Fibroblast of upper back skin (primary cell): ENCODE measurements around the gene JUND.

ENCODE experiments used
- DNase-seq: peaks from one replicate; pipeline ENCODE4 v3.0.0-alpha.2; 2013

Gene JUND

GRCh38 chr19:18289471-18290301 lies 8.3 kb upstream of the JUND start:
- DNase-seq: no peak

GRCh38 chr19:18287836-18288772 lies 6.7 kb upstream of the JUND start:
- peak; percentile 43 for DNase-seq

DNA sequence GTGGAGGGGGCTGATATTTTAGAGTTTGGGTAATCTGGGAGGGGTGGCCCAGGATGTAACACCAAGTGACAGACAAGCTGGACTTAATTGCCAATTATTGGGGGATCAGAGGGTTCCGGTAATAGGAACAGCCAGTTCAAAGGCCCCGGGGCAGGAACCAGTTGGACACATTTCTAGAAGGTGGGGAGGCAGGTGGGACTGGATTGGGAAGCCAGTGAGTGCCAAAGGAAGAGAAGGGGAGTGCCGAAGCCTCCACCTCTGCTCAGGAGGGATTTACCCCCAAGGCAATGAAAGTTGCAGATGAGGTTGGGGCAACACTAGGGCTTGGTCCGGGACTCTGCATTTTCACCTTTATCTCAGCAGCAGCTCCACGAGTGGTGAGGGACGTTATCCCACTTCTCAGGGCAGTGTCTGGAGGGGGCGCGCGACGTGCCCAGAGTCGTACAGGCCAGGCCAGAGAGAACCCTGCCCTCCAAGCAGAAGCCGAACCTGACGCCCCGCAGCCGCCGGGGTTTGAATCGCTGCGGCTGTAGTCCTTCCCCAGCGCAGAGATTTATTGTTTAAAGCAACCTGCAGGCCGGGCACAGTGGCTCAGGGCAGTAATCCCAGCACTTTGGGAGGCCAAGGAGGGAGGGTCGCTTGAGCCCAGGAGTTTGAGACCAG lies 5.7 kb upstream of the JUND start:
- no peak for DNase-seq

DNA sequence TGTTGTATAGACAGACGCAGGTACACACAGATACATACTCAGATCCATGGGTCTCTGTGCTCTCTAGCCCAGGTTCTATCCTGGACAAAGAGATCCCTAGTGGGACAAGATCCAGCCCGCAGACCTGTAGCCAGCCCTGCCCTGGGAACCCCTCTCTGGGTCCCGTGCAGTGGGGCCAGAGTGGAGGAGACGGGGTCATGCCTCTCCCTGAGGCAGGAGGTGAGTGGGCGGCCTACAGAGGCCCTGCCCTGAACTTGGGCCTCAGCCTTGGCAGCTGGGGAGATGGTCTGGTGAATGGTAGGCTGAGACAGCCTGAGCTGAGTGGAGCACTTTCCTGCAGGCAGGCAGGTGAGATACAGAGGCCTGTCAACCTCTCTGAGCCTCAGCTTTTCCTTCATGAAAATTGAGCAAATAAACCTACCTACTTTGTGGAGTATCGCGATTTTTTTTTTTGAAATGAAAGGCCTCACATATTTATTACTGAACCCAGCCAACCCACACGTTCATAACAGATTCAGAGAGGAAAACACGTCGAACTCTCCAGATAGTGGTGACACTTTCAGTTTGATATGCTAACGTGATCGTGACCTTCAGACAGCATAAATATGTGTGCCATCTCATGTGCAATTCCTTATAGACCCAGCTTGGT lies 3.4 kb upstream of the JUND start:
- no peak for DNase-seq

DNA sequence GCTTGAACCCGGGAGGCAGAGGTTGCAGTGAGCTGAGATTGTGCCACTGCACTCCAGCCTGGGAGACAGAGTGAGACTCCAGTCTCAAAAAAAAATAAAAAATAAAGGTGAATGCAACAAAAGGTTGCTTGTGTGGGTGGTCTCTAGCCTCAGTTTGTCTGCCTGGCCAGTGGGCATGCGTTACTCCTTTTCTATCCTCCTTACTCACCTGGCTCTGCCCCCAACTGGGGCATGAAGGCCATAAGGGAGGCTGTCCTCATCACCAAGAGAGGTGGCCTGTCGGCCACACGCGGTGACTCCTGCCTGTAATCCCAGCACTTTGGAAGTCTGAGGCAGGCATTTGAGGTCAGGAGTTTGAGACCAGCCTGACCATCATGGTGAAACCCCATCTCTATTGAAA lies 1.9 kb upstream of the JUND start:
- no peak for DNase-seq

- DNase-seq: no peak
Observed at GRCh38 chr19:18282788-18283141, 1.3 kb upstream of the JUND start.

DNA sequence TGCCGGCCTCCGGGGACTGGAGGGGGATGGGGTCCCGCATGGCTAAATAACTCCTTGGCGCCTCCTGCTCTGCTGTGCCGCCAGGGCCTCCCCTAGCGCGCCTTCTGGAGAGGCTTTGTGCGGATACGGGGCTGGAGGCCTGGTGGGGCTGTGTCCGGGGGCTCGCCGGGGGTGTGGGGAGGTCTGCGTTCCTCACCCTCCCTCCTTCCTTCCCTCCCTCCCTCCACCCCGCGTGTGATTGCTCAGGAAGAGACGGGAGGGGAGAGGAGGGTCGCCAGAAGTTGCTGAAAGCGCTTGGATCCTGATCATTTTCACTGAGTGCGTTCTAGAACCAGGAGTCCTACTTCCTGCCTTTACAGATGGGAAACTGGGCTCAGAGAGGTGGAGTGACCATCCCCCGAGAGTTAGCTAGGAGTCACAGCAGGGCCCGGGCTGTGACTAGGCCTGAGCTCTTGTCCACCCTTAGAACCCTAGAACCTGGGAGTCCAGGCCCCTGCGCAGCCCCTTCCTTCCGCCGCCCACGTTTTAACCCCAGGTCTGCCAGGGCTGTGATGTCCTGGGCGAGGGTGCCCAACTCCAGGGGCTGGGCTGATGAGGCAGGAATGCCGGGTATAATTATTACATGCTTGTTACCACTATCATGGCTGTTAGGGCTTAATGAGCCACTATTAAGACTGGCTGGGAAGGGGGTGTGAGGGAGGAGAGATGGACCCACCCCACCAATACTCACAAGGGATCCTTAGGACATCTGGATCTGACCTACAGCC lies 782 bp upstream of the JUND start:
- DNase-seq: no peak

DNA sequence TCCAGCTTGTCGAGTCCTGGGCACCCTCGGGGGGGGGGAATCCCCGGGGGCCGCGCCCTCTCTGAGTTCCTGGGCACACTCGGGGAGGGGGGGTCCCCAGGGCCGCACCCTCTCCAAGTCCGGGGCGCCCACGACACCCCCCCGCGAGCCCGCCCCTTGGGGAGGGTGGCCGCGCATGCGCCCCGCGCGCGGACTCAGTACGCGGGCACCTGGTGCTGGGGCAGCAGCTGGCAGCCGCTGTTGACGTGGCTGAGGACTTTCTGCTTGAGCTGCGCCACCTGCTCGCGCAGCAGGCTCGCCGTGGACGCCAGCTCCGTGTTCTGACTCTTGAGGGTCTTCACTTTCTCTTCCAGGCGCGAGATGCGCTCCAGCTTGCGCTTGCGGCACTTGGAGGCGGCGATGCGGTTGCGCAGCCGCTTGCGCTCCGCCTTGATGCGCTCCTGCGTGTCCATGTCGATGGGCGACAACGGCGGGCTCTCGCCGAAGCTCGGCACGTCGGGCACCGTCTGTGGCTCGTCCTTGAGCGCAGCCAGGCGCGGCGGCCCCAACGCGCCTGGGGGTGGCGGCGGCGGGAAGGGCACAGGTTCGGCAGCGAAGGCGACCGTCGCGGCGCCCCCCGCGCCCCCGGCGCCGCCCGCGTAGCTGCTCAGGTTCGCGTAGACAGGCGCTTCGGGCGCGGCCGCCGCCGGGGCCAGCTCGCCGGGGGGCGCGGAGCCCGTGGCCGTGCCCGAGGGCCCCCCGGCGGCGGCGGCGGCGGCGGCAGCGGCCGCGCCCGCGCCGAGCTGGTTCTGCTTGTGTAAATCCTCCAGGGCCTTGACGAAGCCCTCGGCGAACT lies 958 bp downstream of the JUND start:
- peak; percentile 61 for DNase-seq

DNA sequence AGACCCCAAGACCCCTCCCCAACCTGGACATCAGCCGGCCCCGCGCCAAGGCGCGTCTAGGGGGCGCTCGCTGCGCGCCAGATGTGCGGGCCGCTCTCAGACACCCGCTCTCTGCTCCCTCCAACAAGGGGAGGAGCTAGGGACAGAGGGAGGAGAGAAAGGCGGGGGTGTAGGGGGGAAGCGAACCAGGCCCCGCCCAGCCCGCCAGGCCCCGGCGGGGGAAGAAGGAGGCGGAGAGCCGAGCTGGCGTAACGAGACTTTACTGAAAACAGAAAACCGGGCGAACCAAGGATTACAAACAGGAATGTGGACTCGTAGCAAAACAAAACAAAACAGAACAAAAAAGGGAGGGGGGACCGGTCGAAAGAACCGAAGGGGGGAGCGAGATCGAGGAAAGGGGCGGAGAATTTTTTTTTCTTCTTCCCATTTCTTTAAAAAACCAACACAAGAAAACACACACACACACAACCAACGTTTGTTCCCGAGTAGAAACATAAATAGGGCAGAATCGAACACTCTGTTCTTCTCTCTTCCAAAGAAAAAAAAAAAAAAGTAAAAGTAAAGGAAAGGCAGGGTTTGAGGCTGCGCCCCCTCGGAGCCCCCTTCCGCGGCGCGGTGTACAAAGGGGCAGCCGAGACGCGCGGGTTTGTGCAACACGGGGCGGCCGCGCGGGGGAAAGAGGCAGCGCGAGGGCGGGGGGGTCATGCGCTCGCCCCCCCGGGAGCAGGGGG lies 1.7 kb downstream of the JUND start:
- peak; percentile 95 for DNase-seq

DNA sequence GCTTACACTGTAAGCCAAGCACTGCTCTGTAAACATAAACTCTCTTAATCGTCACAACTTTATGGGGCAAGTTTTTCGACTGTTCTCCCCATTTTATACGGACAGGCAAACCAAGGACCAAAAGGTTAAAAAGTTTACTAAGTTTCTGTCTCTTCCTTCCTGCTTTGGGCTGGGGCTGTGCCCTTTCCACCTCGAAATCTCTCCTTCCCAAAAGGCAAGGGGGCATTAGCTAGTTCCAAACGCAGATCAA lies 2.2 kb downstream of the JUND start:
- DNase-seq: no peak

GRCh38 chr19:18278521-18279265 lies 2.7 kb downstream of the JUND start:
- no peak for DNase-seq

DNA sequence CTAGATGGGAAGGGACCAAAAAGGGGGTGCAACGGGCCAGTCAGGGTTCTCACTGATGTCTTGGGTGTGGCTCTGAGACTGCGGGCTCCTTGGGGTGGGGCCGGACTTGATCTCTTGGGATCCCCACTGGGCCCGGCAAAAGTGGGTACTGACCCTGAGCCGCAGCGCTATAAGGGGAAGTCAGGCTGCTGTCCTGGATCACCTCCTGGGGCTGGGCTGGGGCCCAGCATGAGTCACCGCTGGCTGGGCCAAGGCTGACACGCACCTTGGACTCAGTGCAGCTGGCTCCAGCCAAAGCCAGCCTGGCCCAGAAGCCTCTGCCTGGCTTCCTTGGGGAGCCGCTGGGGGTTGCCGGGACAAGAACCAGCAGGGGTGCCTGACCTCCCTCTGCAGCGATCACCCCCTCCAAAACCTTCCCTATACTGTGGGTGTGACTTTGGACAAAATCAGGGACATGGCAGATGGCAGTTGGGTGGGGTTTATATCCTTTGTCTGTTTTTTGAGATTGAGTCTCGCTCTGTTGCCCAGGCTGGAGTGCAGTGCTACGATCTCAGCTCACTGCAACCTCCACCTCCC lies 6.6 kb downstream of the JUND start:
- DNase-seq: peak; percentile 77

DNA sequence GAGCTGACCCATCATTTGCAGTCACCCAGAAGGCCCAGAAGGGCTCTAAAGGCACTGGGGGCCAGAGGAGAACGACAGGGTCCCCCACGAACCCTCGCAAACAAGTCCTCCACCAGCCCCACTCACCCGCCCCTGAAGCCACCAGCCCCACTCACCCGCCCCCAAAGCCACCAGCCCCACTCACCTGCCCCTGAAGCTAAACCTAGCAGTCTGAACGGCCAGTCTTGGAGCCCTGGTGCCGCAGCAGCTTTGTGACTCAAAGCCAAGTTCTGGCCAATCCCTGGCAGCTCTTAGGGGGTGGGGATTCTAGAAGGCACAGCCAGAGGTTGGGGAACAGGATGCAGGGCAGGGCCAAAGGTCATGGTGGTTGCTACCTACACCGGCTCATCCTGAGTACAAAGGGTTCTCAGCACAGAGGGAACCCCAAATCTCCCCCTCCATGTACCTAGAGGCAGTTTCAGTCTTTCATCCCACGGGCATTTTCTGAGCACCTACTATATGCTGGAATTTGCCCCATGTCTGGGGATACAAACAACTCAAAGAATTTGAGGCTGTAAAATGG lies 7.1 kb downstream of the JUND start, which contains the start of gene IQCN:
IQCN (minus strand) TSS at position 234 of the 562 bp plus-strand sequence. CDS start 4,974 bp downstream, outside the sequence.
- no peak for DNase-seq

GRCh38 chr19:18273561-18274218 lies 7.7 kb downstream of the JUND start:
- DNase-seq: no peak

GRCh38 chr19:18271433-18271841 lies 10.0 kb downstream of the JUND start:
- no peak for DNase-seq

DNA sequence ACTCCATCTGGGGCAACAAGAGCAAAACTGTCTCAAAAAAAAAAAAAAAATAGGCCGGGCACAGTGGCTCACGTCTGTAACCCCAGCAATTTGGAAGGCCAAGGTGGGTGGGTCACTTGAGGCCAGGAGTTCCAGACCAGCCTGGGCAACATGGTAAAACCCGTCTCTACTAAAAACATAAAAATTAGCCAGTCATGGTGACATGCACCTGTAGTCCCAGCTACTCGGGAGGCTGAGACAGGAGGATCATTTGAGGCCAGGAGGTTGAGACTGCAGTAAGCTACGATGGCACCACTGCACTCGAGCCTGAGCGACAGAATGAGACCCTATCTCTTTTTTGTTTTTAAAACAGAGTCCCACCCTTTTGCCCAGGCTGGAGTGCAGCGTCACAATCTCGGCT lies 11.1 kb downstream of the JUND start:
- DNase-seq: no peak

- DNase-seq: no peak
Observed at GRCh38 chr19:18269070-18269723, 12.2 kb downstream of the JUND start.
